ENCODE results near the gene EPHB6.
A peak's percentile ranks its signal among the peaks of the same experiment; 100 is the strongest.

The EPHB6 gene, protein sequence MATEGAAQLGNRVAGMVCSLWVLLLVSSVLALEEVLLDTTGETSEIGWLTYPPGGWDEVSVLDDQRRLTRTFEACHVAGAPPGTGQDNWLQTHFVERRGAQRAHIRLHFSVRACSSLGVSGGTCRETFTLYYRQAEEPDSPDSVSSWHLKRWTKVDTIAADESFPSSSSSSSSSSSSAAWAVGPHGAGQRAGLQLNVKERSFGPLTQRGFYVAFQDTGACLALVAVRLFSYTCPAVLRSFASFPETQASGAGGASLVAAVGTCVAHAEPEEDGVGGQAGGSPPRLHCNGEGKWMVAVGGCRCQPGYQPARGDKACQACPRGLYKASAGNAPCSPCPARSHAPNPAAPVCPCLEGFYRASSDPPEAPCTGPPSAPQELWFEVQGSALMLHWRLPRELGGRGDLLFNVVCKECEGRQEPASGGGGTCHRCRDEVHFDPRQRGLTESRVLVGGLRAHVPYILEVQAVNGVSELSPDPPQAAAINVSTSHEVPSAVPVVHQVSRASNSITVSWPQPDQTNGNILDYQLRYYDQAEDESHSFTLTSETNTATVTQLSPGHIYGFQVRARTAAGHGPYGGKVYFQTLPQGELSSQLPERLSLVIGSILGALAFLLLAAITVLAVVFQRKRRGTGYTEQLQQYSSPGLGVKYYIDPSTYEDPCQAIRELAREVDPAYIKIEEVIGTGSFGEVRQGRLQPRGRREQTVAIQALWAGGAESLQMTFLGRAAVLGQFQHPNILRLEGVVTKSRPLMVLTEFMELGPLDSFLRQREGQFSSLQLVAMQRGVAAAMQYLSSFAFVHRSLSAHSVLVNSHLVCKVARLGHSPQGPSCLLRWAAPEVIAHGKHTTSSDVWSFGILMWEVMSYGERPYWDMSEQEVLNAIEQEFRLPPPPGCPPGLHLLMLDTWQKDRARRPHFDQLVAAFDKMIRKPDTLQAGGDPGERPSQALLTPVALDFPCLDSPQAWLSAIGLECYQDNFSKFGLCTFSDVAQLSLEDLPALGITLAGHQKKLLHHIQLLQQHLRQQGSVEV

DNA sequence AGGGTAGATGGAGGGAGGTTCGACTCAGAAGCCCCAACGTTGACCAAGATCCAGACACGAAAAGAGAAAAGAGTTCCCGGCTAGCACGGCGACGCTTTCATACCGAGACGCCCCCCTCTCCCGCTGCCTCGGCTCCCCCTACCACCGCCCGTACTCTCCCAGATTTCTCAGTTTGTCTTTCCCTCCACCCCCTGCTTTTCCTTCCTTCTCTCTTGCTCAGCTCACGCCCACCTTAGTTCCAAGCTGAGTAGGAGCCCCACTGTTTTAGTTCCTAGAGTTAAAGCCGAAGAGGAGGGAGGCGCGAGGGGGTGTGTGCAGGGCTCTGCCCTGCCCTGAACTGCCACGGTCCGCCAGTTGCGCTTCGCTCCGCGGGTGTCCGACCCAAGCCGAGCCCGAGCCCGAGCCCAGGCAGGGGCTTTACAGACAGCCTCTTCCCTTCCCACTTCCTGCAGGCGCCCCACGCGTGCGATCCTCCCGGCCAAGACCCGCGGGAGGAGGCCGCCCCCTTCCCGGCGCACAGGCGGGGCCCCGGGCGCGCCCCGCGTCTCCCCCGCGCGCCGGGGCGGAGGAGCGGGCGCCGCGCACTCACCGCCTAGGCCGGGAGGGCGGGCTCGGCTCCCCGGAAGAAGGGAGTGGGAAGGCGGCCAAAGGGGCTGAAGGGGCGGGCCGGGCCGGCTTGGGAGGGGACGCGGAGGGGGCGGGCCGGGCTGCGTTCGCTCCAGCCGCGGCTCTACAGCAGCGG is at the start of gene EPHB6:
Gene EPHB6, plus strand, starts transcription at position 705 of the 742 bp plus-strand sequence. CDS start 8,152 bp downstream, outside the sequence.
- peak; percentile 77 for DNase-seq
- Mint-ChIP-seq H3K27me3 (peaks cover 39% of the 10 kb centered on the region), H3K9me3 (no peaks in the 10 kb centered on the region), H3K4me3 (peak within 1 kb of the TSS; percentile 92), H3K27ac (peak within 1 kb of the TSS; percentile 84), H3K4me1 (peaks cover 26% of the 10 kb centered on the region), H3K36me3 (no peaks in the 10 kb centered on the region)
- CTCF ChIA-PET = interaction anchor here (0.8 to 3.0 kb wide), 10 partner anchors 9 to 251 kb away, joined by 3 to 29 read pairs (median 4); no protein-coding TSS in a partner anchor

DNA sequence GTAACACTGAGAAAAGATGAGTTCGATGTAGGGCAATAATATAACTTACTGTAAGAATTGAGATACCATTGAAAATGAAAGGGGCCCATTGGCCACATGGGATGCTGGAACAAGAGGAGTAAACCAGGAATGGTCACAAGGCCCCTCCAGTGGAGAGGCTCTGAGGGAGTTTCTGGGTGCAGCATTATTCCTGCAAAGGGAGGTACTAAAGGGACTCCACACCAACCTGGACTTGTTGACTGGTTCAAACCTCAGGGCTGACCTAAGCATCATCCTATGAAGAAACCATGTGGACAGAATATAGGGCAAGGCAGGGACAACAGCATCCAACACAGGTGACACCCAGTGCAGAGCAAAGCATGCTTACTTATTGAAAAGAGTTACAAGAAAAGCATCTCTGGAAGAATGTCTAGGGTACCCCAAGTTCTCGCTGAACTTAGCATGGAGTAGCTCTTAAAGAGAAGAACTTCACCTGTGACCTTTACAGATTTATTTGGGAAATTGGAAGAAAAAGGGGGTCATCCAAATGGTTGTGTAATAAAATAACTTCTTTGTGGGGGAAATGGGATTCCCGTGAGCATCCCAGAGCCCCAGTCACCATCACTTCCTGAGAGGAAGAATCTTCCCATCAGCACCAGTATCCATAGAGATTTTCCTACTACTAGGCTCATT is 49.4 kb upstream of the EPHB6 start:
- H3K27ac Mint-ChIP-seq = peak overlapping the region; percentile 100
- CTCF ChIA-PET = interaction anchor here (10.3 kb wide), 1 partner anchor 13 kb away, joined by 346 read pairs; no protein-coding TSS in a partner anchor
- DNase-seq = no peak
- peaks cover 55% of the 10 kb centered on the region for H3K36me3 Mint-ChIP-seq
- no peaks in the 10 kb centered on the region for H3K9me3 Mint-ChIP-seq
- H3K27me3 Mint-ChIP-seq = no peaks in the 10 kb centered on the region
- H3K4me1 Mint-ChIP-seq = peaks cover 98% of the 10 kb centered on the region
- H3K4me3 Mint-ChIP-seq = peak overlapping the region; percentile 92

DNA sequence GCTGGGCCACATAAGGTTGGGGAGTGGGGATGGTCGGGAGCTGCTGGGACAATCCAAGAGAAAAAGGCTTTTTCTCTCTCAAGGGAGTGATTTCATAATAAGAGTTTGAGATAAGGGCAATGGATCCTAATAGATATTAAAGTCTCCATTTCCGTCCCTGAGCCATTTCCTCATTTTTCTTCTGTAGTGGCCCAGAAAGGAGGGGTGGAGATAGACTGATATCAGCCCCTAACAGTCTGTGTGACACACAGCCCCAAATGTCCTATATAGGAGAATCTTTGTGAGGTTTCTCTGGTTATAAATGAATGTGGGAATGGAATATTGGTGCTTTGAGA is 48.9 kb upstream of the EPHB6 start:
- no peaks in the 10 kb centered on the region for H3K27me3 Mint-ChIP-seq
- peaks cover 50% of the 10 kb centered on the region for H3K36me3 Mint-ChIP-seq
- CTCF ChIA-PET = interaction anchor here (10.3 kb wide), 1 partner anchor 14 kb away, joined by 346 read pairs; no protein-coding TSS in a partner anchor
- no peak for DNase-seq
- H3K27ac Mint-ChIP-seq = peak overlapping the region; percentile 100
- peak overlapping the region; percentile 69 for H3K4me3 Mint-ChIP-seq
- H3K9me3 Mint-ChIP-seq = no peaks in the 10 kb centered on the region
- H3K4me1 Mint-ChIP-seq = peaks cover 98% of the 10 kb centered on the region

DNA sequence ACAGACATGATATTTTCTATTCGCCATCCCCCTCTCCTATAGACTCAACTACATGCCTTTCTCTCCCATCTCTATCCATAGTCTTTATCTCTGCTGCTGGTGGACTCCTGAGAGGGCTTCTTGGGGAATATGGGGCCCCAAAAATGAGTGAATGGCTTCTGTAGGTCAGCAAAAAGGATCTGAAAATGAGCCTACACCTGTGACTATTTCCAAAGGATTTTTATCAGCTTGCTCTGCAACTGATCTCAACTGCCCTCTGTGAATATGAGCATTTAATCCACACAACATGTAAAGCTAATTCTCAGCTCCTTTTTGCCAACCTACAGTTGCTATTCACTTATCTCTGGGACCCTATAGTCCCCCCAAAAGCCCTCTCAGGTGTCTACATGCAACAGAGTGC is 47.9 kb upstream of the EPHB6 start:
- Mint-ChIP-seq H3K4me1 (peaks cover 98% of the 10 kb centered on the region), H3K36me3 (peaks cover 40% of the 10 kb centered on the region), H3K4me3 (peak overlapping the region; percentile 69), H3K9me3 (no peaks in the 10 kb centered on the region), H3K27ac (peak overlapping the region; percentile 100), H3K27me3 (no peaks in the 10 kb centered on the region)
- DNase-seq = no peak
- CTCF ChIA-PET = interaction anchor here (1.0 to 10.3 kb wide), 3 partner anchors 15 to 271 kb away, joined by 3 to 346 read pairs (median 11); no protein-coding TSS in a partner anchor

DNA sequence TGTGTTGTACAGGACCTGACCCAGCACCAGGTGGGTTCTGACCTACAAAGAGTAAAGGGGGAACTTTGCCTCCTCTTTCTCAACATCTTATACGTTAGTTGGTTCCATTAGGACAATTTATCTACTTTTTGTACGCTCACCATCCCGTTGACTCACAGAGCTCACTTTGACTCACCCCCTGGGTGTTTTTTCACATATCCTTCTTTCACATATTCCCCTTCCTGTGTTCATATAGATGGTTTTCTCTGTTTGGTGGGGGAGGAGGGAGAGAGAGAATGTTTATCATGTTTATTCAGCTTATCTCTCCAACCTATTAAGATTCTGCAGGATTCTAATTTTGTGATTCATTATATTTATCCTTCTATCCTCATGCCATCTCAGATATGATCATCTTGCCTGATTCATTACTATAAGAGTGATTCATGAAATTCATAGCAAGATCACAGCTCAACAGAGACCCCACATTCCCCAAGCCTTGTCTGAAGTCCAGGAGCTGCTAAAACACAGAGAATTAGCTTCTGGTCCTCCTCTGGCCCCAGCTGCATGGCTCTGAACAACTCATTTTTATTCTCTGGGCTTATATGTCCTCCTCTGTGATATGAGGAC is 46.9 kb upstream of the EPHB6 start:
- CTCF ChIA-PET = interaction anchor here (0.7 to 10.3 kb wide), 11 partner anchors 11 to 504 kb away, joined by 3 to 346 read pairs (median 3); no protein-coding TSS in a partner anchor
- peak; percentile 54 for DNase-seq
- no peaks in the 10 kb centered on the region for H3K27me3 Mint-ChIP-seq
- peak overlapping the region; percentile 100 for H3K27ac Mint-ChIP-seq
- H3K9me3 Mint-ChIP-seq = no peaks in the 10 kb centered on the region
- H3K4me1 Mint-ChIP-seq = peaks cover 98% of the 10 kb centered on the region
- peaks cover 30% of the 10 kb centered on the region for H3K36me3 Mint-ChIP-seq
- H3K4me3 Mint-ChIP-seq = peak overlapping the region; percentile 69

DNA sequence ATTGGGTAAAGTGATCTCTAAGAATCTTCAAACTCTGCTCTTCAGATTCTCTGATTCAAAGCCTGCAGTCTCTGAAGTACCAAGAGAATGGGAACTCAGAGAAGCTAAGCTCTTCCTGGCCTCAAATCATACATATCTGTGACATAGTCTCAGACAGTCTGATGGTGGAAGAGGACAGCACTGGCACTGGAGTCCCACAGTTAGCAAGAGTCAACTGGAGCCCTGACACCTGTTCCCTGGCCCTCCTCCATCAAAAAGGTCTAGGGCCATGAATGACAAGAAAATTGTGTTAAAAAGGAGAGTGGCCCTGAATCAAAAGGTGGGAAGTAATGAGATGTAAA is 46.4 kb upstream of the EPHB6 start:
- H3K9me3 Mint-ChIP-seq = no peaks in the 10 kb centered on the region
- CTCF ChIA-PET = interaction anchor here (0.8 to 10.3 kb wide), 9 partner anchors 10 to 504 kb away, joined by 3 to 346 read pairs (median 5); no protein-coding TSS in a partner anchor
- peaks cover 98% of the 10 kb centered on the region for H3K4me1 Mint-ChIP-seq
- H3K27ac Mint-ChIP-seq = peak overlapping the region; percentile 100
- H3K36me3 Mint-ChIP-seq = peaks cover 25% of the 10 kb centered on the region
- DNase-seq = no peak
- H3K27me3 Mint-ChIP-seq = no peaks in the 10 kb centered on the region
- peak overlapping the region; percentile 69 for H3K4me3 Mint-ChIP-seq

DNA sequence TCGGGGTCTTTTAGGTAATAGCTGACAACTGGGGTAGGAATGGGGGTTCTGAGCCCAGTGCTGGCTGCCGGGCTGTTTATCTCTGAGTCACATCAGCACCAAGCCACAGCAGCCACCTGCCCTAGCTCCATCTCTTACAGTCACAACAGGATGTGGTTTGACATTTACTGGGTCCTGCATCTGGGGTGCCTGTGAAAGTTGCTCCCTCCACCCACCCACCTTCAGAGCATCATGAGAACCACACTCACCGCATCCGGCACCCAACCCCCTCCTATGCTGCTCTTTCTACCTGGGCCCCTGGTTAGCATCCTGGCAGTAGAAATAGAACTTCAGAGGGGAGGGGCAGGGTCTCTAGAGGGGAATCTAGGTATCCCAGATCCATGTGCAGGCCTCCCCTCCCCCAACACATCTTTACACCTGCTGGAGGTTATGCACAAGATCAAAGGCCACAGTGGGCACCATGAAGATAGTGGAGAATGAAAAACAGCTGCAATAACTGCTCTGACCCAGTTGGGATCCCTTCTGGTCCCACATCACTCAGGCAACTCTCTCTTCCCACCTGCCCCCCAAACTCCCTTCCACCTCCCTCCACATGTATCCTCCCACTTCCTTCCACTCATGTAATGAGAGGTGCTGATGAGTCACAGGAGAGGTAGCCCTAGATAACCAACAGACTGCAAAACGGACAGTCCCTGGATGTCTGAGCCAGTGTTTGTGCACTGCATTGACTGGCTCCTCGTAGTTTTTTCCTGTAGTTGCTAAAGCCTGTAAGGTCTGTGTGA is 45.9 kb upstream of the EPHB6 start:
- peak; percentile 98 for DNase-seq
- peak overlapping the region; percentile 69 for H3K4me3 Mint-ChIP-seq
- peaks cover 20% of the 10 kb centered on the region for H3K36me3 Mint-ChIP-seq
- H3K27me3 Mint-ChIP-seq = no peaks in the 10 kb centered on the region
- peak overlapping the region; percentile 100 for H3K27ac Mint-ChIP-seq
- no peaks in the 10 kb centered on the region for H3K9me3 Mint-ChIP-seq
- CTCF ChIA-PET = interaction anchor here (0.8 to 10.3 kb wide), 10 partner anchors 10 to 505 kb away, joined by 3 to 346 read pairs (median 4); no protein-coding TSS in a partner anchor
- peaks cover 96% of the 10 kb centered on the region for H3K4me1 Mint-ChIP-seq

DNA sequence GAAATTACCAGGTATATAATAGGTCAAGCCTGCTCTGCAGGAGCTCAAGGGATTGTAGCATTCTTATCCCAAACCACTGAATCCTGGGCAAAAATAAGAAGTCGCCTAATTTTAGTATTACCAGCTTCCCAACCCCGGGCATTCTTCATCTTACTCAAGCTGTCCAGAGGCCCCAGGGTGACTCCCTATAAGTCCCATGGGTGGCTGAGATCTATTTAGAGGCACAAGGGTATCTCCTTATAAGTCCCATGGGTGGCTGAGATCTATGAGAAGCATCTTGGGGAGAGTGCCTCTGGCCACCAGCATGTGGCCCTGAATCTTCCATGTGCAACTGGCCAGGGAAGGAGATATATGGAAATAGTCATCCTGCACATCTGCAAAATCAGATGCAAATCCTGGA is 45.2 kb upstream of the EPHB6 start:
- no peaks in the 10 kb centered on the region for H3K27me3 Mint-ChIP-seq
- peaks cover 95% of the 10 kb centered on the region for H3K4me1 Mint-ChIP-seq
- no peak for DNase-seq
- peak overlapping the region; percentile 100 for H3K27ac Mint-ChIP-seq
- CTCF ChIA-PET = interaction anchor here (1.0 to 10.3 kb wide), 18 partner anchors 18 to 506 kb away, joined by 3 to 346 read pairs (median 5); no protein-coding TSS in a partner anchor
- H3K9me3 Mint-ChIP-seq = no peaks in the 10 kb centered on the region
- H3K4me3 Mint-ChIP-seq = peak overlapping the region; percentile 69
- peaks cover 13% of the 10 kb centered on the region for H3K36me3 Mint-ChIP-seq

DNA sequence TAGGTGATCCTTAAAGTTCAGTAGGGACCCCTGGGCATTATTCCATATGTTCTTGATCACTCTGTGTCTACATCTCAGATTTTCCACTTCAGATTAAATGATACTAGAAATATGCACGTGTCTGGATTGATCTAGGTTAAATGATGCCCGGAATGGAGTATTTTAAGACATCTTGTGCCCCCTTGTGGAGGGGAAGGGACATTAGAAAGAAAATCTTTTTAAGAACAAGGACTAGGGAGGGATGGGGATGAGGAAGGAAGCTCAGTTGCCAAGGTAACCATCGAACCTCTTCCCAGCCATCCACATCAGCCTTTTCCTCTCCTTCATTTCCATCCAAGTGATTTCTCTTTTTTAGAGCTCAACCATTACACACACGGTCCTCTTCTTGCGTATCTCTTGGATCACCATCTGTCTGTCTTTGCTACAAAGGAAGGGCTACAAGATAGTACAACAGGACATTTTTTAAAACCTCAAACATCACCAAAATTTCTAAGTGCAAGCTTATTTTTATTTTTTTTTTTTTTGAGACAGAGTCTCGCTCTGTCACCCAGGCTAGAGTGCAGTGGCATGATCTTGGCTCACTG is 43.6 kb upstream of the EPHB6 start:
- peak overlapping the region; percentile 100 for H3K27ac Mint-ChIP-seq
- peaks cover 1% of the 10 kb centered on the region for H3K27me3 Mint-ChIP-seq
- DNase-seq = peak; percentile 54
- no peaks in the 10 kb centered on the region for H3K9me3 Mint-ChIP-seq
- peaks cover 83% of the 10 kb centered on the region for H3K4me1 Mint-ChIP-seq
- CTCF ChIA-PET = interaction anchor here (0.7 to 10.3 kb wide), 46 partner anchors 10 to 514 kb away, joined by 3 to 346 read pairs (median 4); no protein-coding TSS in a partner anchor
- H3K36me3 Mint-ChIP-seq = peaks cover 4% of the 10 kb centered on the region
- peak overlapping the region; percentile 37 for H3K4me3 Mint-ChIP-seq

DNA sequence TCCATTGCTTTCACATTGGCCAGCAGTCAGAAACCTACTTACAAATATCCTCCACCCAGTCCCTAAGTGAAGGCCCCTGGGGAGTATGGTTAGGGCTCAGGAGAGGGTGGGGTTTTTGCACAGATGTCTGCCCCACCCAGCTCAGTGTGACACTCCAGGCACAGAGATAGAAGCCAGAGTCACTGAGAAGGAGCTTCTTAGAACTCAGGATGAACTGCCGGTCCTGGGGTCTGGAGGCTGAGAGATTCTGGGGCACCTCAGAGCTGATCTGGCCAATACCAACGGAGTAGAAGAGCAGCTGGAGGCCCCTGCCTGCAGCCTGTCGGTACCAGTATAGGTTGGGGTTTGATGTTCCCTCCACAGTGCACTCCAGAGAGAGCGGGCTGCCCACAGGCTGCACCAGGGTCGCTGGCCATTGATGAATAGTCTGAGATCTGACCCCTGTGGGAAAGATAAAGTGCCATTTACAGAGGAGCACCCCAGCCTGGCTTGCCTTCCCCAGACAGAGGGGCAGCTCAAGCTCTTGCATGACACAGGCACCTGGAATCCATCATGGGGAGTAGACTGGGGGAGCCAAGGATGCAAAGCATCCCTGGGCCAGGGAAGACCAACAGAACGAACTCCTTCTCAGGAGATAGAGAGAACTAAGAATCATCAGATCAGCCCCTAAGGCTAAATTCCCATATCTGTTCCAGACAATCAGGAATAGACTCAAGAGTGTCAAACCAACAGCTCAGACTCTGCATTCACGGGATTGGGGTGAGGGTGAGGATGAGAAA is 42.2 kb upstream of the EPHB6 start:
- Mint-ChIP-seq H3K4me3 (peak overlapping the region; percentile 69), H3K36me3 (no peaks in the 10 kb centered on the region), H3K27me3 (peaks cover 4% of the 10 kb centered on the region), H3K4me1 (peaks cover 71% of the 10 kb centered on the region), H3K27ac (peak overlapping the region; percentile 100), H3K9me3 (no peaks in the 10 kb centered on the region)
- peak; percentile 46 for DNase-seq
- CTCF ChIA-PET = interaction anchor here (0.6 to 10.3 kb wide), 24 partner anchors 11 to 509 kb away, joined by 3 to 346 read pairs (median 6); no protein-coding TSS in a partner anchor

DNA sequence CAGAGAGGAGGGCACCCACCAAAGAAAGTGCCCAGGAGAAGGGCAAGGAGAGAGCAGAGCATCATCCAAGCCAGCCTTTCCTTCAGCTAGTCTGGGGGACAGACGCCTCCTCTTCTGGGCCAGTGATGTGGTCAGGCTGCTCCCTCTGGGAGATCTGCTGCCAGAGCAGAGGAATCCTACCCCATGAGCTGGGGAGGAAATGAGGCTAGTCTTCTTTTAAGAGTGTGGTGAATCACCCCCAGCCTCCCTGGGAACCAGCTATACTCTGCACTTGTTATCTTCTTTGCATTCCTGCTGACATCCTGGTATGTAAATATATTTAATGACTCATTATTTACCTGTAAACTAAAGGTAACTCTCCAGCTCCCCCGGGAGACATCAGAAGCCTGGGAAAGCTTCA is 41.6 kb upstream of the EPHB6 start:
- H3K4me3 Mint-ChIP-seq = peak overlapping the region; percentile 69
- peaks cover 4% of the 10 kb centered on the region for H3K27me3 Mint-ChIP-seq
- H3K4me1 Mint-ChIP-seq = peaks cover 71% of the 10 kb centered on the region
- peak; percentile 44 for DNase-seq
- CTCF ChIA-PET = interaction anchor here (0.9 to 10.3 kb wide), 16 partner anchors 10 to 509 kb away, joined by 3 to 346 read pairs (median 7); no protein-coding TSS in a partner anchor
- no peaks in the 10 kb centered on the region for H3K9me3 Mint-ChIP-seq
- peak overlapping the region; percentile 100 for H3K27ac Mint-ChIP-seq
- no peaks in the 10 kb centered on the region for H3K36me3 Mint-ChIP-seq

Data from activated naive CD4-positive, alpha-beta T cell treated with anti-CD3 and anti-CD28 coated beads, Interleukin-2, amount 10 ng/mL, durations not matched to agents 7 days and 5 days (primary cell).